ENCODE results near the gene ATPAF2. TPM values are rescaled to one million over a fixed set of nuclear protein-coding genes. Genes with fewer than 3 reads are reported as not detected.

ATPAF2 gene
- total RNA-seq, 2 donors from 2014 or later, result 12.1 to 18.3 TPM

DNA sequence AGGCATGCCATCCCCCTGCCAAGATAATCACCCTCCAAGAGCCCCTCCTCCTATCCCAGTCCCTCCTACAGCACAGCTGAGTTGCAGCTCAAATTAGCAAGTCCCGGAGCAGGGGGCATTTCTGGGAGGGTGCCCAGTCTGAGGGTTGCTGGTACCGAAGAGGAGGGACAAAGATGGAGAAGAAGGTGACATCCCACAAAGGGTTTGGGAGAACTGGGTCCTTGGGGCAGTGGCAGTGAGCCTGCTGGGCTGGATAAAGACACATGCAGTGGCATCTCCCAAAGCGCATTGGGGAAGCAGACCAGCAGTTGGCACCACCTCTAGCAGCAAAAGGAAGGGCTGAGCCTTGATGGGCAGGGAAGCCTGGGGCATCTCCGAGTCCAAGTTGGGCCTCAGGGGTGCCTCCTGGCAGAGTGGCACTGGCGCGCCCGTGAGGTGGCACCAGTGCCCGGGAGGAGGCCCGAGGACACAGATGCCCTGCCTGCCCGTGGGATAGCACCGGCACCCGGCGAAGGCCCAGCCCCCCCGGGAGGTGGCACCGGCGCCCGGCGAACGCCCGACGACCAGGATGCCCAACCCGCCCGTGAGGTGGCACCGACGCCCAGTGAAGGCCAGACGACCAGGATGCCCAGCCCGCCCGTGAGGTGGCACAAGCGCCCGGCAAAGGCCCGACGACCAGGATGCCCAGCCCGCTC, 67.4 kb downstream of the ATPAF2 start:
- intact Hi-C loops (cut with DNase I), result no loop called here
- DNase-seq (ENCODE audit: low spot score), result peak; percentile 87

DNA sequence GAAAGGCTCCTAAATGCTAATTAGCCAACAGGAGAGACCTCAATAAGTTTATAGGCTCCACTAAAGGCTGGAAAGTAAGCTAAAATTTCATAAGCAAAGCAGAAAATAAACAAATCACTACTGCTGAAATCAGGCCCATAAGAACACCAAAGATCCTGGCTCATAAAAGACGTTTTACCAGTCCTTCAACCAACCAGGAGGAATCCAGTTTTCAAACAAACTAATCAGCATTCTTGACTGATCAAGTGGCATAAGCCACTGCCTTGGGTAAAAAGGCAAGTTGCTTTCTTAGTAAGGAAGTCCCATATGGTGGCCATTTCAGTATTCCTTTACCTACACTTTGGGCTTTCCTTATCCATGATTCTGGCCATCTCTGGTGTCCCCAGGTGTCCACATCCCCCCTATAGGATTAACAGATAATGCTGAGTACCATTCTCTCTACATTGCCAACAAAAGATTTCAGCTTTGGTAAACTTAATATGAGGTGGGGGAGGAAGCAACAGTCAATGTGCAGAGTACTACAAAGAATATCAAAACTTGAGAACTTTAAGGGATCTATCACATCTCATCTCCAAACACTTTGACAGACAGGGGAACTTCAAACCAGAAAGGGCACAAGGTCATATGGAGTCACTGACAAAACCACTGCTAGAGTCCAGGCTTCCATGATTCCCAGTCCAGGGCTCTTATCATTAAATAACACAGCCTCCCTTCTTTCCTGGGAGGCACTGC, 68.1 kb downstream of the ATPAF2 start:
- intact Hi-C loops (cut with DNase I), result no loop called here

More for the DNA sequence above, 68.1 kb downstream of the ATPAF2 start:
- no peak for DNase-seq (ENCODE audit: low spot score)

Other genes starting within 250 kb of the ATPAF2 start
- gene SREBF1, start 202.2 kb downstream of the ATPAF2 start, total RNA-seq, result 10 to 100 TPM; 29.3 to 62.7 TPM
- gene TOM1L2, start 66.8 kb downstream of the ATPAF2 start, total RNA-seq, result 10 to 100 TPM; 55.2 to 60.8 TPM
- gene DRC3, start 66.3 kb downstream of the ATPAF2 start, total RNA-seq, result 1 to 10 TPM; 1.1 to 2.4 TPM
- 10 to 100 TPM; 12.6 to 21.4 TPM for gene GID4, start 240 bp upstream of the ATPAF2 start, total RNA-seq
- gene DRG2, start 48.8 kb upstream of the ATPAF2 start, total RNA-seq, result 10 to 100 TPM; 25.5 to 26.1 TPM
- gene MYO15A, start 69.6 kb upstream of the ATPAF2 start, total RNA-seq, result 1 to 10 TPM in 1 of 2 donors, under 1 TPM in 1; 0.71 to 1.3 TPM
- gene ALKBH5, start 144.7 kb upstream of the ATPAF2 start, total RNA-seq, result 100 to 1,000 TPM in 1 of 2 donors, 10 to 100 TPM in 1; 98.5 to 105 TPM
- gene LLGL1, start 186.5 kb upstream of the ATPAF2 start, total RNA-seq, result 10 to 100 TPM; 13.9 to 16.2 TPM
- 100 to 1,000 TPM; 275 to 418 TPM for gene FLII, start 219.6 kb upstream of the ATPAF2 start, total RNA-seq
- gene MIEF2, start 221.5 kb upstream of the ATPAF2 start, total RNA-seq, result 10 to 100 TPM in 1 of 2 donors, 1 to 10 TPM in 1; 7.7 to 11.3 TPM

All from posterior vena cava (tissue), 2 donors.